HepG2 (cell line): ENCODE results near the gene VARS2. TPM values are rescaled to one million over a fixed set of nuclear protein-coding genes. Genes with fewer than 3 reads are reported as not detected.

Source experiments
- ATAC-seq: fragments of 200-7000 bp; cut with Tn5 transposase; 3 replicates; pipeline ENCODE4 v1.9.1; 2020; ENCODE audit warnings: mild to moderate bottlenecking, moderate library complexity
- BruUV-seq: library from RNA; stranded (reverse); fragments of 400-500 nt; replicated peaks from 2 replicates; lab custom pipeline; 2021; lab: Mats Ljungman, UMichigan
- CTCF ChIA-PET: fragments of 300-600 bp; formaldehyde crosslinking; extraction: SDS; loops from one replicate; lab custom pipeline; 2021; ENCODE audit warnings: low total read pairs, inconsistent platforms, low intra/inter-chr PET ratio; lab: Yijun Ruan, JAX
- POLR2A ChIA-PET: fragments of 350-600 bp; sonication (Branson Sonifier 250); formaldehyde crosslinking; loops from one replicate; lab custom pipeline; 2020; ENCODE audit warnings: antibody characterized with exemption, inconsistent platforms; lab: Yijun Ruan, JAX
- DNase-seq: peaks from one replicate; pipeline ENCODE4 v3.0.0-alpha.2; 2015; ENCODE audit warnings: low spot score
- FAIRE-seq: peaks from 3 replicates; lab custom pipeline; 2011; peaks lifted over from hg19 to GRCh38; lab: Jason Lieb, UNC
- H2AFZ ChIP-seq: one replicate; pipeline ENCODE4 v1.6.1; 2011; ENCODE audit warnings: low read length, inconsistent platforms
- H3K27ac ChIP-seq: fragments of 300-600 bp; 3 replicates; pipeline ENCODE4 v1.8.0; 2011; ENCODE audit warnings: mixed run types, mild to moderate bottlenecking, mixed read lengths, low read length, inconsistent platforms; ENCODE audit not compliant: insufficient read depth; ENCODE audit errors: extremely low read length
- H3K27me3 ChIP-seq, 2 experiments: fragments of 200-600 bp in 1 of 2; 2 replicates in 1 of 2; 3 replicates in 1 of 2; pipeline versions ENCODE4 v1.6.0 to v1.8.0; 2011; ENCODE audit warnings: low read length in 2 of 2, mild to moderate bottlenecking in 2 of 2, moderate library complexity in 2 of 2, inconsistent platforms in 1 of 2; ENCODE audit not compliant: insufficient read depth in 2 of 2, control insufficient read depth in 1 of 2
- H3K36me3 ChIP-seq, 2 experiments: fragments of 200-600 bp in 1 of 2; replicated peaks in 1 of 2; 2 replicates in 1 of 2; 3 replicates in 1 of 2; pipeline versions ENCODE4 v1.5.1 to v1.8.0; 2011; ENCODE audit warnings: low read length in 2 of 2, inconsistent platforms in 1 of 2; ENCODE audit not compliant: insufficient read depth in 2 of 2, control insufficient read depth in 1 of 2
- H3K4me1 ChIP-seq: 2 replicates; pipeline ENCODE4 v1.5.1; 2012; ENCODE audit warnings: low read length, inconsistent platforms; ENCODE audit not compliant: insufficient read depth
- H3K4me2 ChIP-seq: 2 replicates; pipeline ENCODE4 v1.6.0; 2011; ENCODE audit warnings: low read depth, low read length, inconsistent platforms
- H3K4me3 ChIP-seq, 3 experiments: fragments of 200-600 bp in 1 of 3; sonication (generic), shearing (Covaris generic) in 1 of 3; replicated peaks in 1 of 3; 2 replicates each; pipeline ENCODE4 v1.5.1; 2011 to 2016; ENCODE audit warnings: low read length in 3 of 3, inconsistent platforms in 2 of 3, low read depth in 2 of 3, mild to moderate bottlenecking in 2 of 3, control low read depth in 1 of 3, mixed read lengths in 1 of 3; ENCODE audit not compliant: insufficient read depth in 1 of 3
- H3K79me2 ChIP-seq: one replicate; pipeline ENCODE4 v1.6.1; 2011; ENCODE audit warnings: low read length, inconsistent platforms; ENCODE audit not compliant: insufficient read depth
- H3K9ac ChIP-seq: 2 replicates; pipeline ENCODE4 v1.6.0; 2011; ENCODE audit warnings: mild to moderate bottlenecking, low read depth, low read length, inconsistent platforms; ENCODE audit not compliant: insufficient read depth
- H3K9me3 ChIP-seq: 2 replicates; pipeline ENCODE4 v1.5.1; 2012; ENCODE audit warnings: mild to moderate bottlenecking, low read length
- H4K20me1 ChIP-seq: 2 replicates; pipeline ENCODE4 v1.6.0; 2011; ENCODE audit warnings: inconsistent platforms, mild to moderate bottlenecking, low read length, moderate library complexity; ENCODE audit not compliant: insufficient read depth
- MAFF ChIP-seq: IDR thresholded peaks from 2 replicates; pipeline ENCODE4 v1.6.1; 2011; ENCODE audit warnings: low read depth, low read length, improper control_type of control experiment
- MEIS1 ChIP-seq: sonication (generic); formaldehyde crosslinking; IDR thresholded peaks from 2 replicates; pipeline ENCODE4 v1.9.0; 2021; ENCODE audit warnings: mild to moderate bottlenecking, missing genetic modification reagents, moderate library complexity, borderline replicate concordance
- REPIN1 ChIP-seq: sonication (generic); formaldehyde crosslinking; IDR thresholded peaks from 2 replicates; pipeline ENCODE4 v1.8.0; 2022; ENCODE audit warnings: missing genetic modification reagents, low read depth, mild to moderate bottlenecking, borderline replicate concordance
- ZNF672 ChIP-seq: sonication (generic); formaldehyde crosslinking; IDR thresholded peaks from 2 replicates; pipeline ENCODE4 v1.8.1; 2022; ENCODE audit warnings: missing genetic modification reagents
- WGBS: methylation state at CpG from one replicate; pipeline ENCODE4 v1.1.6; 2017; ENCODE audit warnings: low lambda C conversion rate; 5-methylcytosine and 5-hydroxymethylcytosine counted together
- in situ Hi-C: cut with HindIII; loops from 2 replicates; pipeline ENCODE4 v1.10.0; 2017; ENCODE audit warnings: low pct_unique_long_range_greater_than_20kb; ENCODE audit not compliant: extremely low pct_ligation_motif_present
- intact Hi-C: fragments of 100-400 bp; cut with micrococcal nuclease; formaldehyde crosslinking; loops from one replicate; pipeline ENCODE4 v1.10.0; 2022; ENCODE audit not compliant: unreplicated experiment
- polyA plus RNA-seq, 8 experiments: library from polyadenylated mRNA; depleted of rRNA in 3 of 8; stranded (reverse) in 7 of 8; unstranded in 1 of 8; fragments of >200 nt; fragmentation: Illumina TruSeq in 4 of 8; extraction: Trizol in 4 of 8; gene quantifications; 2 replicates each; pipeline versions ENCODE4 v1.2.1 to v1.2.3, GENCODE V29; 2011 to 2016; ENCODE audit warnings: low read depth in 4 of 8, missing spikeins in 1 of 8, mixed read lengths in 1 of 8; ENCODE audit not compliant: insufficient read depth in 1 of 8
- total RNA-seq, 5 experiments: library from RNA; depleted of rRNA; stranded (reverse); fragments of >200 nt; fragmentation: Illumina TruSeq; extraction: Trizol; gene quantifications; 2 replicates each; pipeline ENCODE4 v1.2.3, GENCODE V29; 2016; ENCODE audit warnings: low read depth in 1 of 5
- TF ChIP-seq, protein P1 (sequence below): sonication (generic); formaldehyde crosslinking; IDR thresholded peaks from 2 replicates; pipeline ENCODE4 v1.8.1; 2023; ENCODE audit warnings: mild to moderate bottlenecking, inconsistent platforms, moderate library complexity, missing genetic modification reagents, borderline replicate concordance

VARS2 gene
- total and polyA plus RNA-seq, 2 of the 13 experiments (the other 11 are each of a cell fraction or from before 2014, with no cell fraction given): 61.8 to 71.8 TPM

DNA sequence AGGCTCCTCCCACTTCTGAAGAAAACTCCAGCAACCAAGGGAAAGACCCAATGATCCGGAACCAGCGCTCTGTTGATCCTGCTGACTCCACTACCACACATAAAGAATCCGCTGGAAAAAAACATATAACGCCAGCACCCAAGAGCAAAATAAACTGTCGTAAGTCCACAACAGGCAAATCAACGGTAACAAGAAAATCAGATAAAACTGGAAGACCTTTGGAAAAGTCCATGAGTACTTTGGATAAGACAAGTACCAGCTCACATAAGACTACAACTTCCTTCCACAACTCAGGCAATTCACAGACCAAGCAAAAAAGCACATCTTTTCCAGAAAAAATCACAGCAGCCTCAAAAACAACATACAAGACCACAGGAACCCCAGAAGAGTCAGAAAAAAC is 34.8 kb downstream of the VARS2 start:
- Histone ChIP-seq H3K9ac (no peak overlapping the region), H4K20me1 (no peaks in the 10 kb centered on the region), H3K4me2 (no peak overlapping the region), H3K27me3 (peaks cover 0 to 26% of the 10 kb centered on the region in 2 experiments; a peak in 3 of 5 replicates), H3K4me1 (no peaks in the 10 kb centered on the region), H3K9me3 (no peaks in the 10 kb centered on the region), H3K27ac (no peak overlapping the region), H2AFZ (no peak overlapping the region), H3K79me2 (no peaks in the 10 kb centered on the region), H3K36me3 (no peaks in the 10 kb centered on the region), H3K4me3 (no peak overlapping the region)
- no peak for TF ChIP-seq ZNF672 (CRISPR knock-in tag)
- TF ChIP-seq REPIN1 (CRISPR knock-in tag): no peak
- no TSS peak for BruUV-seq
- CTCF ChIA-PET: no interaction called here
- in situ Hi-C loops: no loop called here
- FAIRE-seq (no peak), ATAC-seq (no peak), DNase-seq (no peak)
- WGBS: 41% methylated on average over 6 of the region's 6 CpGs
- POLR2A ChIA-PET: no interaction called here
- intact Hi-C loops: no loop called here

DNA sequence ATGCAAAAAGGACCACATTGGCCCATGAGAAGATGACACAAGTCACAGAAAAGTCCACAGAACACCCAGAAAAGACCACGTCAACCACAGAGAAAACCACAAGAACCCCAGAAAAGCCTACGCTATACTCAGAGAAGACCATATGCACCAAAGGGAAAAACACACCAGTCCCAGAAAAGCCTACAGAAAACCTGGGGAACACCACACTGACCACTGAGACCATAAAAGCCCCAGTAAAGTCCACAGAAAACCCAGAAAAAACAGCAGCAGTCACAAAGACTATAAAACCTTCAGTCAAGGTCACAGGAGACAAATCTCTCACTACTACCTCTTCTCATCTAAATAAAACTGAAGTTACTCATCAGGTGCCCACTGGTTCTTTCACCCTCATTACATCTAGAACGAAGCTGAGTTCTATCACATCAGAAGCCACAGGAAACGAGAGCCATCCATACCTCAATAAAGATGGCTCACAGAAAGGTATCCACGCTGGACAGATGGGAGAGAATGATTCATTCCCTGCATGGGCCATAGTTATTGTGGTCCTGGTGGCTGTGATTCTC is 38.0 kb downstream of the VARS2 start:
- no peak overlapping the region for H3K27ac ChIP-seq
- WGBS: 4% methylated on average over 5 of the region's 5 CpGs
- TF ChIP-seq REPIN1 (CRISPR knock-in tag) (no peak), MAFF (no peak), MEIS1 (CRISPR knock-in tag) (no peak)
- TF ChIP-seq, protein P1, sequence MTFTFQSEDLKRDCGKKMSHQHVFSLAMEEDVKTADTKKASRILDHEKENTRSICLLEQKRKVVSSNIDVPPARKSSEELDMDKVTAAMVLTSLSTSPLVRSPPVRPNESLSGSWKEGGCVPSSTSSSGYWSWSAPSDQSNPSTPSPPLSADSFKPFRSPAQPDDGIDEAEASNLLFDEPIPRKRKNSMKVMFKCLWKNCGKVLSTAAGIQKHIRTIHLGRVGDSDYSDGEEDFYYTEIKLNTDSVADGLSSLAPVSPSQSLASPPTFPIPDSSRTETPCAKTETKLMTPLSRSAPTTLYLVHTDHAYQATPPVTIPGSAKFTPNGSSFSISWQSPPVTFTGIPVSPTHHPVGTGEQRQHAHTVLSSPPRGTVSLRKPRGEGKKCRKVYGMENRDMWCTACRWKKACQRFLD (CRISPR knock-in tag): no peak
- no peak for ATAC-seq
- no peaks in the 10 kb centered on the region for H3K9me3 ChIP-seq
- no TSS peak for BruUV-seq
- H3K36me3 ChIP-seq: no peaks in the 10 kb centered on the region
- ChIA-PET CTCF (no interaction called here), POLR2A (no interaction called here)
- in situ Hi-C loops (no loop called here), intact Hi-C loops (no loop called here)
- peaks cover 2 to 44% of the 10 kb centered on the region in 2 experiments; a peak in 4 of 5 replicates for H3K27me3 ChIP-seq
- H3K4me3 ChIP-seq: no peak overlapping the region
- H3K9ac ChIP-seq: no peak overlapping the region
- DNase-seq: no peak
- H2AFZ ChIP-seq: no peak overlapping the region
- H3K4me1 ChIP-seq: no peaks in the 10 kb centered on the region
- H3K79me2 ChIP-seq: no peaks in the 10 kb centered on the region
- no peak for FAIRE-seq
- no peak overlapping the region for H3K4me2 ChIP-seq
- no peaks in the 10 kb centered on the region for H4K20me1 ChIP-seq
